Measurements from ENCODE around the gene PHB1. TPM values are rescaled to one million over a fixed set of nuclear protein-coding genes. Genes with fewer than 3 reads are reported as not detected.
A peak's percentile ranks its signal among the peaks of the same experiment; 100 is the strongest.

Gene PHB1
- 93.4 and 117 TPM in 2 replicates for total RNA-seq

GRCh38 chr17:49414622-49415350, at the start of gene PHB1:
PHB1 (minus strand) TSS chr17:49414882; CDS start chr17:49413264, 1,618 bp downstream.
- no peak for TF ChIP-seq CTCF (IDR thresholded peaks at IDR 0.05; ENCODE audit: insufficient read depth, low read depth, low read length)
- peak within 1 kb of the TSS; percentile 93 for H3K4me3 ChIP-seq (ENCODE audit: low read depth, low read length)
- DNase-seq (ENCODE audit: low read depth) = peak; percentile 98

- no peak for TF ChIP-seq CTCF (IDR thresholded peaks at IDR 0.05; ENCODE audit: insufficient read depth, low read depth, low read length)
- DNase-seq (ENCODE audit: low read depth) = no peak
Measured at GRCh38 chr17:49464049-49464448, 49.4 kb upstream of the PHB1 start.

GRCh38 chr17:49461580-49461979, 46.9 kb upstream of the PHB1 start:
- no peak overlapping the region for H3K4me3 ChIP-seq (ENCODE audit: low read depth, low read length)
- no peak for TF ChIP-seq CTCF (IDR thresholded peaks at IDR 0.05; ENCODE audit: insufficient read depth, low read depth, low read length)
- no peak for DNase-seq (ENCODE audit: low read depth)

More at GRCh38 chr17:49464049-49464448, 49.4 kb upstream of the PHB1 start:
- no peak overlapping the region for H3K4me3 ChIP-seq (ENCODE audit: low read depth, low read length)

GRCh38 chr17:49460401-49460800, 45.7 kb upstream of the PHB1 start:
- H3K4me3 ChIP-seq (ENCODE audit: low read depth, low read length) = no peak overlapping the region
- TF ChIP-seq CTCF (IDR thresholded peaks at IDR 0.05; ENCODE audit: insufficient read depth, low read depth, low read length) = no peak
- DNase-seq (ENCODE audit: low read depth) = no peak

- no peak overlapping the region for H3K4me3 ChIP-seq (ENCODE audit: low read depth, low read length)
- TF ChIP-seq CTCF (IDR thresholded peaks at IDR 0.05; ENCODE audit: insufficient read depth, low read depth, low read length) = no peak
- DNase-seq (ENCODE audit: low read depth) = no peak
Measured at GRCh38 chr17:49459401-49459984, 44.8 kb upstream of the PHB1 start.

GRCh38 chr17:49457564-49458535, 43.2 kb upstream of the PHB1 start:
- DNase-seq (ENCODE audit: low read depth) = no peak
- no peak overlapping the region for H3K4me3 ChIP-seq (ENCODE audit: low read depth, low read length)
- no peak for TF ChIP-seq CTCF (IDR thresholded peaks at IDR 0.05; ENCODE audit: insufficient read depth, low read depth, low read length)

Data from fibroblast of villous mesenchyme (primary cell).